Brain microvascular endothelial cell (primary cell): Measurements from ENCODE around the gene GRM5.

Experiments
- DNase-seq: peaks from one replicate; pipeline ENCODE4 v3.0.0-alpha.2; 2020
- H3K27ac ChIP-seq: fragments of 250-450 bp; sonication (Bioruptor Pico); 2 replicates; pipeline ENCODE4 v1.5.1; 2020; ENCODE audit warnings: mild to moderate bottlenecking, moderate library complexity
- H3K27me3 ChIP-seq: fragments of 250-450 bp; sonication (Bioruptor Pico); replicated peaks from 2 replicates; pipeline ENCODE4 v1.5.1; 2020; ENCODE audit warnings: mild to moderate bottlenecking
- H3K36me3 ChIP-seq: fragments of 250-450 bp; sonication (Bioruptor Pico); replicated peaks from 2 replicates; pipeline ENCODE4 v1.5.1; 2020; ENCODE audit warnings: mild to moderate bottlenecking
- H3K4me3 ChIP-seq: 2 replicates; pipeline ENCODE4 v1.5.1; 2011; ENCODE audit warnings: low read depth, mild to moderate bottlenecking, control low read depth, low read length, moderate library complexity
- in situ Hi-C: cut with HindIII; loops from 2 replicates; pipeline ENCODE4 v1.10.0; 2017; ENCODE audit warnings: low sequenced_read_pairs, low pct_ligation_motif_present
- TF ChIP-seq, protein P1 (sequence below): IDR thresholded peaks from 2 replicates; pipeline ENCODE4 v1.5.1; 2011; ENCODE audit warnings: low read depth, mild to moderate bottlenecking, moderate library complexity, low read length, control low read depth, inconsistent platforms; ENCODE audit errors: missing control alignments

GRM5 gene

DNA sequence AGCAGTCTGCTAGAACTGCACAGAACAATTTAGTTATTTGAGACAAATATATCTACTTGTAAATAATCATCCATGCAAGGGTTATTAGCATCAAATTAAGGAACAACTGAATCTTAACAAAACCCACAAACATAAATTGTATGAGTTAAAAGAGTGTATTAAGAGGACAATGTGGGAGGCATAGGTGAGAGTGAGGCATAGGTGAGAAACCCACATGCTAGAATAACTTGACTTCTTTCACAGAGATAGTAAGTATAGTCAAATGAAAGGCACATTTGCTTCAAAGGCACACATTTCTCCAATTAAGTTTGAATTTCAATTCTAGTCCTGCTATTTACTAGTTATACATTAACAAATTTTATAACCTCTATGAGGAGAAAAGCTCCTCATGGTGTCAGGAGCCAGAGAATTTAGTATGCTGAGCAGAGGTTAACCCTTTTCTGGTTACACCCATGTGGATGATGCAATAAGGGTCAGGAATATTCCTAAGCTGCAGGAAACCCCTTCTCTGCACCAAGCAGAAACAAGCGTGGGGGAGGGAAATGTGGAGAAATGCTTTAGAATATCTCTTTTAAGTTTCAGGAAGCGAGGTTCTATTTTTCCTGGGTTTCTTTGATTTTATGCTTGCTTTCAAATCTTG, 264.2 kb downstream of the GRM5 start:
- Histone ChIP-seq H3K36me3 (no peaks in the 10 kb centered on the region), H3K4me3 (no peak overlapping the region), H3K27ac (no peak overlapping the region), H3K27me3 (no peaks in the 10 kb centered on the region)
- in situ Hi-C loops = no loop called here
- TF ChIP-seq, protein P1, sequence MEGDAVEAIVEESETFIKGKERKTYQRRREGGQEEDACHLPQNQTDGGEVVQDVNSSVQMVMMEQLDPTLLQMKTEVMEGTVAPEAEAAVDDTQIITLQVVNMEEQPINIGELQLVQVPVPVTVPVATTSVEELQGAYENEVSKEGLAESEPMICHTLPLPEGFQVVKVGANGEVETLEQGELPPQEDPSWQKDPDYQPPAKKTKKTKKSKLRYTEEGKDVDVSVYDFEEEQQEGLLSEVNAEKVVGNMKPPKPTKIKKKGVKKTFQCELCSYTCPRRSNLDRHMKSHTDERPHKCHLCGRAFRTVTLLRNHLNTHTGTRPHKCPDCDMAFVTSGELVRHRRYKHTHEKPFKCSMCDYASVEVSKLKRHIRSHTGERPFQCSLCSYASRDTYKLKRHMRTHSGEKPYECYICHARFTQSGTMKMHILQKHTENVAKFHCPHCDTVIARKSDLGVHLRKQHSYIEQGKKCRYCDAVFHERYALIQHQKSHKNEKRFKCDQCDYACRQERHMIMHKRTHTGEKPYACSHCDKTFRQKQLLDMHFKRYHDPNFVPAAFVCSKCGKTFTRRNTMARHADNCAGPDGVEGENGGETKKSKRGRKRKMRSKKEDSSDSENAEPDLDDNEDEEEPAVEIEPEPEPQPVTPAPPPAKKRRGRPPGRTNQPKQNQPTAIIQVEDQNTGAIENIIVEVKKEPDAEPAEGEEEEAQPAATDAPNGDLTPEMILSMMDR = no peak
- no peak for DNase-seq

DNA sequence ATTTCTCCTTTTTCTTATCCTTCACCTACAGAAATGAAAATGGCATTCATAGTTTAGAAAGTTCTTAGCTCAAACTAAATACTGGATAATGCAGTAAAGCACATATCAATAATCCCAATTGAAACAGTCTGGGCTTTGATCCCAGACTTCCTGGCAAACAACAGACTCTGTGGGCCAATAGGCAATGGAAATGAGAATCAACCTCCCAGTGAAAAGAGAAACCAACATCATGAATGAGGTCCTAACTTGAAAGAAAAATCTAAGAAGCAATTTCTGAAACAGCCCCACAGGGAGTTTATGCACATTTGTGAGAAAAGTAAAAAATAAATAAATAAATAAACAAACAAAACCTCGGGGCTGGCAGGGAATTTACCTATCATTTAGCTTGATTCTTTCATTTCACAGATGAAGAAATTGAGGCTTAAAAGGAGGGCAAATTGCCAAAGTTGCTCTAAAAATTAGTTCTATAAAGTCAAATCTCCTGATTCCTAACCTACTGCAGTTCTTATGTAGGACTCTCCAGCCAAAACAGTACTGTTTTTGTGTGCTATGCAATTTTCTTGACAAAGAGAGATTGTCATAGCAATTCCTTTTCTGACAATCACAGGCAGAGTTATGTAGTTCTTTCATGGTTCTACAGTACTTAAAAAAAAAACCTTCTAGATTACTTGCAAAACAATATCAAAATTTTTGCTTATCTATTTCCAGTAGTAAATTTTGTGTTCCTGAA, 265.8 kb downstream of the GRM5 start:
- Histone ChIP-seq H3K4me3 (no peak overlapping the region), H3K27ac (no peak overlapping the region), H3K36me3 (no peaks in the 10 kb centered on the region), H3K27me3 (no peaks in the 10 kb centered on the region)
- TF ChIP-seq, protein P1 = no peak
- DNase-seq = no peak
- in situ Hi-C loops = no loop called here

DNA sequence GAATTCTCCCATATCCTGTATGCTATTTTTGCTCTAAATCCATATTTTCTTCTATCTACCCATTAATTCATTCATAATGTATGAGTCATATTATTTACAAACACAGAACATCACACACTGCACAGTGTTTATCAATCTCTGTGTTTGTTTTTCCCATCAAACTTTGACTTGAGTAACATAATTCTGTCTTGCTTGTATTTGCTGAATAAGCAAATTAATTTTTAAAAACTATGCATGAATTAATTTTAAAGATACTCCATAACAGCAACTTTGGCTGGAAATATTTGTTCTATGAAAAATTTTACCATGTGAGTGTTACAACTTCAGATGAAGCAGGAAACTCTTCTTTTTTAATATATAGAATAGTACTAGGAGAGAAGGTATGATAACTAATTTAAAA, 275.6 kb downstream of the GRM5 start:
- no peaks in the 10 kb centered on the region for H3K27me3 ChIP-seq
- no peak for DNase-seq
- H3K4me3 ChIP-seq = no peak overlapping the region
- TF ChIP-seq, protein P1 = no peak
- H3K27ac ChIP-seq = no peak overlapping the region
- in situ Hi-C loops = no loop called here
- H3K36me3 ChIP-seq = no peaks in the 10 kb centered on the region

DNA sequence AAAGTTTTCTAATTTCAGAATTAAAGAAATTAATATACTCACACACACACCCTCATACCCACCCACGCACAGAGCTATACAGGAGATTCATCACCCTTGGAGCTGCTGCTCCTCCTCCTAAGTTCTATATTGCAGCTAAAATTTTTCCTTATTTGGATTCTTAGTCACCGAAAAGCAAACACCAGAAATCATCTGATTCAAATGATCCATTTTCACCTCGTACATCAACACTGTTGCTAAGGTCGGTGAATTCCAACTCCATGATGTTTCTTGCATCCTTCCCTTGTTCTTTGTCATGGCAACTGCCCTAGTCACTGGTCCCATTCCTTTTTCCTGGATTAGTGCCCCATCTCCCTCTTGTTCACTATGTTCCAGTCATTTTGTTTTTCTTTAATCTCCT, 286.2 kb downstream of the GRM5 start:
- in situ Hi-C loops = no loop called here
- Histone ChIP-seq H3K36me3 (no peaks in the 10 kb centered on the region), H3K27ac (no peak overlapping the region), H3K4me3 (no peak overlapping the region), H3K27me3 (no peaks in the 10 kb centered on the region)
- TF ChIP-seq, protein P1 = no peak
- peak; percentile 14 for DNase-seq

DNA sequence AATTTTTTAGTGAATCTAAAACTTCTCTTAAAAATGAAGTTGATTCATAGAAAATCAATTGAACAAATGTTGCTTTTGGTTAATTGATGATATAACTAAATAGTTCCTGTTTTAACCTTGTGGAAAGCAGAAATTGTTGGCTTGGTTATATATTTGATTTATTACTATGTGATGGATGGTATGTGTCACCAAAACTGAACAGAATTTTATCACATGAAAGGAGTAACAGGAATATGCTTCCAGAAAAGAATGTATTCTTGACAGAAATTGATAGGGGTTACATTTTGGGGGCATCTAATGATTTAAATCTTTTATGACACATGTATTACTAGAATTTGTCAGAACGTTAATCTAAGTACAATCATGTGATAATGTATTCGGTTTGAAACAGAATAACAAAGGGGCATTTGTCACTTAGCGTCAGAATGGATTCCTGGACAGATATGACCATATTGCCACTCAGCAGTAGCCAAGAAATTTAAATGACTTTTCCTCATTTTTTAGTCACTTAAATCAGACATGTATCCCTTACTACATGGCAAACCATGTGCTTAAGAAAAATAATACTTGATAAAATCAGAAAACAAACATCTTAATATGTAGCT, 295.2 kb downstream of the GRM5 start:
- TF ChIP-seq, protein P1 = no peak
- Histone ChIP-seq H3K4me3 (no peak overlapping the region), H3K27ac (no peak overlapping the region), H3K36me3 (no peaks in the 10 kb centered on the region), H3K27me3 (no peaks in the 10 kb centered on the region)
- in situ Hi-C loops = no loop called here
- DNase-seq = no peak

DNA sequence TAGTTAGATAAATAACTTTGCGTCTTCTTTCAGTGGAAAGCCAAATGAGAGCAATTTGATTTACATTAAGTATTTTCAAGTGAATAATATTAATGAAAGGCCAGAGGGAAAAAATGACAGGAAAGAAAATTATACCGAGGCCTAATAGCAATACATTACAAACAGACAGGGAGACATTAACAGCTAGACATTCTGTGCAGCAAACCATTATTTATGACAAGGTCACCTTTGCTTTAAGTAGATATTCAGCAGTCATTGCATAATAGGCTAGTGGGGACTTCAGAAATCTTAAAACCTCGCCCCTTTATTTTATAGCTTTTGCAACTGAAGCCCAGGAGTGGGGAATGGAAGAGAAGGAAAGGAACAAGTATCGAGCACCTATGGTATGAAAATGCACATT, 321.6 kb downstream of the GRM5 start:
- Histone ChIP-seq H3K27me3 (no peaks in the 10 kb centered on the region), H3K4me3 (no peak overlapping the region), H3K27ac (no peak overlapping the region), H3K36me3 (no peaks in the 10 kb centered on the region)
- DNase-seq = no peak
- TF ChIP-seq, protein P1 = no peak
- in situ Hi-C loops = no loop called here
